ENCODE results near the gene ADAMTS12. TPM values are rescaled to one million over a fixed set of nuclear protein-coding genes. Genes with fewer than 3 reads are reported as not detected.

Gene ADAMTS12
- total and polyA plus RNA-seq, 2 experiments from 2014 or later: 9.1 to 17.1 TPM

GRCh38 chr5:33738967-33739366, 152.8 kb downstream of the ADAMTS12 start (continued):
- TF ChIP-seq REST (IDR thresholded peaks at IDR 0.05; ENCODE audit: unreplicated experiment): no peak

- H3K79me2 ChIP-seq (replicated peaks; ENCODE audit: insufficient read depth): no peaks in the 10 kb centered on the region
- Mint-ChIP-seq H3K36me3 (ENCODE audit: low read depth) (no peaks in the 10 kb centered on the region), H3K9me3 (no peaks in the 10 kb centered on the region), H3K27ac (no peak overlapping the region), H3K4me1 (peaks cover 33% of the 10 kb centered on the region), H3K4me3 (no peak overlapping the region), H3K27me3 (ENCODE audit: insufficient read depth, low read depth, poor library complexity) (peaks cover 3% of the 10 kb centered on the region)
- no peak overlapping the region for H3K27ac ChIP-seq (ENCODE audit: low read depth)
- no peaks in the 10 kb centered on the region for H4K20me1 ChIP-seq (replicated peaks; ENCODE audit: insufficient read depth)
- no peak for ATAC-seq
- no peaks in the 10 kb centered on the region for H3K36me3 ChIP-seq (ENCODE audit: insufficient read depth)
- peaks cover 18% of the 10 kb centered on the region for H3K4me1 ChIP-seq (ENCODE audit: insufficient read depth)
- no peak overlapping the region for H3K4me3 ChIP-seq
- H2AFZ ChIP-seq: no peak overlapping the region
- H3K27me3 ChIP-seq (ENCODE audit: insufficient read depth): no peaks in the 10 kb centered on the region
- no peak overlapping the region for H3K4me2 ChIP-seq
- no peak for DNase-seq (ENCODE audit: low spot score)
- no peaks in the 10 kb centered on the region; the same call in 1 of the 2 replicates for H3K9me2 ChIP-seq (ENCODE audit: insufficient read depth)
- no peaks in the 10 kb centered on the region for H3F3A ChIP-seq (replicated peaks; ENCODE audit: low read depth)
- no peak for TF ChIP-seq ZNF462 (CRISPR knock-in tag; IDR thresholded peaks at IDR 0.05)
- no peak for TF ChIP-seq STAT1 (IDR thresholded peaks at IDR 0.05; ENCODE audit: unreplicated experiment)
- no peak for TF ChIP-seq CREB1 (CRISPR knock-in tag; IDR thresholded peaks at IDR 0.05; ENCODE audit: low read depth)
- no peak for TF ChIP-seq REST (IDR thresholded peaks at IDR 0.05; ENCODE audit: unreplicated experiment)
- no peak for TF ChIP-seq NANOG (IDR thresholded peaks at IDR 0.05; ENCODE audit: borderline replicate concordance)
- no peak for TF ChIP-seq ZNF114 (CRISPR knock-in tag; IDR thresholded peaks at IDR 0.05)
- no peak for TF ChIP-seq POLR2AphosphoS5 (IDR thresholded peaks at IDR 0.05; ENCODE audit: low read depth)
- no peak for TF ChIP-seq CTCF (conservative IDR thresholded peaks at IDR 0.05; ENCODE audit: low read depth in 2 of 2)
- no peak for TF ChIP-seq EZH2phosphoT487 (IDR thresholded peaks at IDR 0.05; ENCODE audit: unreplicated experiment)
- no peak for TF ChIP-seq ZNF331 (CRISPR knock-in tag; IDR thresholded peaks at IDR 0.05; ENCODE audit: low read depth)
Observed at GRCh38 chr5:33738097-33738496, 153.7 kb downstream of the ADAMTS12 start.

All from GM23338 (cell line).